Activated T-cell treated with anti-CD3 and anti-CD28 coated beads, Interleukin-2, amount 50 U/mL, for 4 hours (primary cell): ENCODE results near the gene HTT-AS. TPM values are rescaled to one million over a fixed set of nuclear protein-coding genes. Genes with fewer than 3 reads are reported as not detected.

ENCODE experiments used
- ATAC-seq, 2 donors: fragments of 200-7000 bp; cut with Tn5 transposase; one replicate each; pipeline ENCODE4 v1.10.0; 2021
- DNase-seq: peaks from one replicate; pipeline ENCODE4 v3.0.0-alpha.2; 2020
- H3K27me3 Mint-ChIP-seq: one replicate; pipeline ENCODE4 v1.8.0; 2021; ENCODE audit warnings: low read depth, mixed read lengths
- H3K36me3 Mint-ChIP-seq: one replicate; pipeline ENCODE4 v1.8.0; 2022; ENCODE audit warnings: mixed read lengths; ENCODE audit not compliant: insufficient read depth
- H3K4me1 Mint-ChIP-seq: one replicate; pipeline ENCODE4 v1.8.0; 2021; ENCODE audit warnings: low read depth, mixed read lengths
- H3K4me3 Mint-ChIP-seq: one replicate; pipeline ENCODE4 v1.8.0; 2021; ENCODE audit warnings: mild to moderate bottlenecking, moderate library complexity, mixed read lengths
- H3K9me3 Mint-ChIP-seq: one replicate; pipeline ENCODE4 v1.8.0; 2021; ENCODE audit warnings: mixed read lengths
- total RNA-seq, 3 donors: library from RNA; stranded (reverse); gene quantifications; one replicate each; pipeline ENCODE4 v1.2.1, GENCODE V29; 2021

The HTT-AS gene
- total RNA-seq, 3 donors from 2014 or later, result not detected

GRCh38 chr4:3017504-3017903 lies 56.8 kb downstream of the HTT-AS start:
- H3K4me3 Mint-ChIP-seq, result no peak overlapping the region
- H3K4me1 Mint-ChIP-seq, result peaks cover 7% of the 10 kb centered on the region
- no peak for DNase-seq
- no peaks in the 10 kb centered on the region for H3K36me3 Mint-ChIP-seq
- peaks cover 12% of the 10 kb centered on the region for H3K27me3 Mint-ChIP-seq
- no peaks in the 10 kb centered on the region for H3K9me3 Mint-ChIP-seq
- ATAC-seq, result no peak

DNA sequence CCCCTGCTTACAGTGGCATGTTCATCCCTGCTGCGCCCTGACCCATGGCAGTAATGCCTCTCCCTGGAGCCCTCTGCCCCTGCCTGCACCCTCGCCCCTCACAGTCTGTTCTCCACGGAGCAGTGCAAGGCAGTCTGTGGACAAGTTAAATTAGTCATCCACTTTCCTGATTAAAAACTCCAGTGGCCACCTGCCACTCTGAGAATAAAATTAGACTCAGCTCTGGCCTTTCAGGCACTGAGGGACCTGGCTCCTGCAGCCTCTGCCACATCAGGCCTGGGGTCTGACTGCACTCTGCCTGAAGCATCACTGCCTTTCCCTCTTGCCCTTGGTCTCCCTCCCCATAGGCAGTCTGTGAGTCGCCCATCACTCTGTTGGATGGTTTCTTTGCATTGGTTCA lies 57.4 kb downstream of the HTT-AS start:
- no peak for ATAC-seq
- peaks cover 10% of the 10 kb centered on the region for H3K27me3 Mint-ChIP-seq
- H3K4me1 Mint-ChIP-seq, result peaks cover 7% of the 10 kb centered on the region

DNA sequence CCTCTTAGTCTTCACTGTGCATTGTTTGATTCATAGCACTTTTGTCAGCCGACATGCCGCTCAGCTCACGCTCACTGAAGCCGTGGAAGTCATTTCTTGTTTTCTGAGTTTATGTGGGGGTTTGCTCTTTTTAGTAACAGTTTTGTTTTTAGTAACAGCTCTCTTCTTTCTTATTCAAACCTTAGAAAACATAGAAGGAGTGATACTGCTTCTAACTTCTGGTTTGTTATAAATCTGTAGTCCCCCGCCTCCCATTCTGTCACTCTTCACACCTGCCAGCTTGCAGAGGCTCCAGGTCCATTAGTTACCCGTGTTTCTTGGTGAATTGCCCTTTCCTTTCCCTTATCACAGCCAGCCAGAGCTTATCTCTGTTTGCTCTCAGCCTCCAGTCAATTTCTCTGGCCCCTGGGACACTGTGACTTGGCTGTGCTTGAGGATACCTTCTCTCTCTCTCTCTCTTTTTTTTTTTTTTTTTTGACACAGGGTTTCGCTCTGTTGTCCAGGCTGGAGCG lies 60.4 kb downstream of the HTT-AS start:
- Mint-ChIP-seq H3K36me3 (no peaks in the 10 kb centered on the region), H3K9me3 (no peaks in the 10 kb centered on the region), H3K4me1 (peaks cover 7% of the 10 kb centered on the region), H3K4me3 (no peak overlapping the region), H3K27me3 (peaks cover 18% of the 10 kb centered on the region)
- DNase-seq (no peak), ATAC-seq (peak; percentile 82 to 85)

More for the DNA sequence above, 57.4 kb downstream of the HTT-AS start:
- Mint-ChIP-seq H3K36me3 (no peaks in the 10 kb centered on the region), H3K4me3 (no peak overlapping the region), H3K9me3 (no peaks in the 10 kb centered on the region)
- no peak for DNase-seq

Other genes with a start within 250 kb of the HTT-AS start
- gene ADD1, start 230.7 kb downstream of the HTT-AS start, total RNA-seq, result 100 to 1,000 TPM; 147 to 175 (median 153) TPM
- gene NOP14, start 111.1 kb downstream of the HTT-AS start, total RNA-seq, result 100 to 1,000 TPM; 165 to 187 (median 179) TPM
- gene GRK4, start 111.0 kb downstream of the HTT-AS start, total RNA-seq, result 1 to 10 TPM; 2.7 to 3.0 (median 2.9) TPM
- gene HTT, start 143 bp upstream of the HTT-AS start, total RNA-seq, result 10 to 100 TPM; 50.5 to 59.3 (median 51.5) TPM
- under 1 TPM; 0.66 to 0.87 (median 0.78) TPM for gene MSANTD1, start 174.6 kb upstream of the HTT-AS start, total RNA-seq
- gene RGS12, start 218.5 kb upstream of the HTT-AS start, total RNA-seq, result 1 to 10 TPM; 2.3 to 3.0 (median 2.5) TPM